HG03575 (cell line): ENCODE measurements around the gene SERPINB7.

Experiments used
- ATAC-seq: cut with Tn5 transposase; IDR thresholded peaks from one replicate; pipeline ENCODE4 v1.9.1; 2021; ENCODE audit not compliant: unreplicated experiment, insufficient number of reproducible peaks, low FRiP score; ENCODE audit errors: extremely low read depth

The SERPINB7 gene

DNA sequence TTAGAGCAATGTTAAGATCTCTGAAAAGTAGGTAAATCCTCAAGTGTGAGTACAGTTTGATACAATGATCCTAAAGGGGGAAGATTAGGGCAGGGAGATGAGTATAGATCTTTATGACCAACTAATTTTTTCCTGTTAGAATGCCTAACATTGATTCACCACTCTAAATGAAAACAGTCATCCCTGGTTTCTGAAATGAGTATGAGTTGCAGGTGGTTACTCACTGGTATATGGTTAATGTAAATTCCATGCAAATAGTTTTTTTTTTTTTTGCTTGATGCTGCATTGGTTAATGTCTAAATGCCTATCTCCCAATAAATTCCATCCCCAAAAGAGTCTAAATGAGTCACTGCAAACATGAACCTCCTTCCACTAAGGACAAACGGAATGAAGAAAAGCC, 57.3 kb downstream of the SERPINB7 start:
- peak; percentile 35 for ATAC-seq

GRCh38 chr18:63834471-63835113, 59.4 kb downstream of the SERPINB7 start:
- ATAC-seq, result no peak

GRCh38 chr18:63836456-63836855, 61.2 kb downstream of the SERPINB7 start:
- no peak for ATAC-seq

GRCh38 chr18:63837590-63837989, 62.4 kb downstream of the SERPINB7 start:
- ATAC-seq, result no peak

GRCh38 chr18:63843008-63843407, 67.8 kb downstream of the SERPINB7 start:
- ATAC-seq, result no peak

DNA sequence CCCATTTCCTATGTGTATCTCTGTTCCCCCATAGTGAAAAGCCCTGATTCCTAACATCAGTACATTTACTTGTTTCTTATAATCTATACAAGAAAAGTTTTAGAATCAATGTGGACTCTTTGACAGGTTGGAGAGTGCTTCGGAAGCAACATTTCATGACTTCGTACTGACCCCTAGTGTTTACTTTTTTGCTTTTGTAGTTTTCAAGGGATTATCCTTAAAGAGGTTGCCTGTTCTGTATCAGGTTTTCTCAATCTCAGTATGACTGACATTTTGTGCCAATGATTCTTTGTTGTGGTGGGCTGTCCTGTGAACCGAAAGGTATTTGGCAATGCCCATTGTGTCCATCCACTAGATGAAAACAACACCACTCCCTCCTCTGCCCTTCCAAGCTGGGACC, 69.0 kb downstream of the SERPINB7 start:
- ATAC-seq, result no peak

- ATAC-seq, result no peak
Measured at GRCh38 chr18:63848159-63848558, 72.9 kb downstream of the SERPINB7 start.

DNA sequence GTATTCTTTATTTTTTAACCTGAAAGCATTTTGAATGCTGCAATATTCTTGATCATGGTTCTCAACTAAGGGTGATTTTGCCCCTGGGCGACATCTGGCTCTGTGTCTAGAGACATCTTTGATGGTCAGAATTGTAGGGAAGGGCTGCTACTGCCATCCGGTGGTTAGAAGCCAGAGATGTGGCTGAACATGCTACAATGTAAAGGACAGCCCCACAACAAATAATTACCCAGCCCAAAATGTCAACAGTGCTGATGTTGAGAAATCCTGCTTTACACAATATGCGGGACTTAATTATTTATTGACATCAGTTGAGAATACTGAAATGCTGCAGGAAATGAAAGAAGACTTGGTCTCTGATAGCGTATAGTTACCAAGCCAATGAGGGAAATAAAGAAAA, 74.8 kb downstream of the SERPINB7 start:
- peak; percentile 69 for ATAC-seq

GRCh38 chr18:63850636-63851035, 75.4 kb downstream of the SERPINB7 start:
- no peak for ATAC-seq
